Heart right ventricle (tissue), 16 donors: ENCODE data around the gene GARS1. TPM values are rescaled to one million over a fixed set of nuclear protein-coding genes. Genes with fewer than 3 reads are reported as not detected.

Experiments
- ATAC-seq, 8 donors: fragments of 200-7000 bp; cut with Tn5 transposase; one replicate each; pipeline ENCODE4 v1.9.1; 2020; ENCODE audit warnings: mild to moderate bottlenecking in 8 of 8, moderate library complexity in 8 of 8, moderate number of reproducible peaks in 1 of 8
- DNase-seq, 2 donors: peaks; one replicate each; pipeline ENCODE4 v3.0.0-alpha.2; 2020
- H3K27ac ChIP-seq, 10 donors: fragments of 200-600 bp; sonication (generic) in 2 of 10; one replicate each; pipeline versions ENCODE4 v1.5.0 to v1.8.0; 2020 to 2022; ENCODE audit warnings: mild to moderate bottlenecking in 3 of 10
- H3K27me3 ChIP-seq, 7 donors: fragments of 200-600 bp; one replicate each; pipeline ENCODE4 v1.8.0; 2021 to 2022; ENCODE audit warnings: mild to moderate bottlenecking in 2 of 7
- H3K36me3 ChIP-seq, 9 donors: fragments of 200-600 bp; sonication (generic) in 1 of 9; one replicate each; pipeline versions ENCODE4 v1.5.0 to v1.8.0; 2020 to 2022; ENCODE audit warnings: mild to moderate bottlenecking in 2 of 9
- H3K4me1 ChIP-seq, 9 donors: fragments of 200-600 bp; sonication (generic) in 1 of 9; one replicate each; pipeline versions ENCODE4 v1.5.0 to v1.8.0; 2020 to 2022; ENCODE audit warnings: mild to moderate bottlenecking in 4 of 9
- H3K4me3 ChIP-seq, 10 donors: fragments of 200-600 bp; sonication (generic) in 2 of 10; one replicate each; pipeline versions ENCODE4 v1.5.0 to v1.8.0; 2020 to 2022; ENCODE audit warnings: mild to moderate bottlenecking in 7 of 10, moderate library complexity in 2 of 10
- H3K9me3 ChIP-seq, 11 donors: fragments of 200-600 bp in 10 of 11; sonication (generic) in 2 of 11; one replicate each; pipeline versions ENCODE4 v1.5.0 to v1.8.0; 2013 to 2022; ENCODE audit warnings: mild to moderate bottlenecking in 2 of 11, control low read depth in 1 of 11, moderate library complexity in 1 of 11
- CTCF ChIP-seq, 9 donors: fragments of 200-600 bp; sonication (generic) in 2 of 9; IDR thresholded peaks; one replicate each; pipeline versions ENCODE4 v1.5.0 to v1.8.0; 2021 to 2022; ENCODE audit warnings: antibody characterized with exemption in 9 of 9, mild to moderate bottlenecking in 5 of 9, moderate library complexity in 1 of 9
- WGBS, 2 donors: extraction: QIAGEN DNeasy Blood & Tissue Kit; methylation state at CpG; one replicate each; pipeline ENCODE4 v1.1.7; 2013; ENCODE audit warnings: inconsistent platforms in 1 of 2; 5-methylcytosine and 5-hydroxymethylcytosine counted together
- intact Hi-C, 10 donors: fragments of 100-400 bp; cut with DNase I; formaldehyde crosslinking; loops; one replicate each; pipeline versions ENCODE4 v1.11.1 to v1.14.2; 2022
- polyA plus RNA-seq, 2 donors: library from polyadenylated mRNA; stranded (reverse); fragments of 200-250 nt; gene quantifications; one replicate each; pipeline ENCODE4 v1.2.3, GENCODE V29; 2013
- total RNA-seq, 10 donors: library from RNA; stranded (reverse); fragmentation: NEBNext Ultra II Directional in 3 of 10; extraction: Animal tissue kit (Norgen Biotek cat#: 25700) in 3 of 10; gene quantifications; one replicate each; pipeline versions ENCODE4 v1.2.1 to v1.2.4, GENCODE V29; 2021 to 2023
- donor health status: Arrhythmogenic right ventricular cardiomyopathy.
- donor health status: ischemic (EF 13 %, LVEDD 7.1; RV severe dilation, severe dysfunction).
- donor health status: healthy with polysubstance abuse.
- donor health status: DM: no; HTN: yes; CAD: no.
- donor health status: DM: no; HTN: no; CAD: no.
- donor health status: ischemic (EF 25% LVEDD 6.9; RV normal size, moderate dysfunction).
- donor health status: ischemic (EF 25% LVEDD 5.7; RV mildly dilated, moderate dysfunction).
- donor health status: healthy.
- donor health status: DM: yes; HTN: yes; CAD: no.
- donor health status: Ischemic cardiomyopathy.
- donor health status: ischemic (EF 35%, LVEDD 5.7; RV mildly dilated, moderate dysfunction).
- donor health status: nonischemic (EF 11% LVEDD 7.7; RV severe dilation, severe dysfunction).
- donor health status: DM: yes; HTN: yes; CAD: no.
- donor health status: PGD.
- donor health status: ischemic (EF 29% LVEDD 5.4; RV normal size, mild dysfunction).
- donor health status: nonischemic (EF 23%, LVEDD 6.1; RV moderate dilation, normal function).

Gene GARS1
- total and polyA plus RNA-seq, 12 donors: 36.5 to 95.6 (median 41.6) TPM

- no peaks in the 10 kb centered on the region for H3K4me1 ChIP-seq
- 84 to 91% methylated on average over 5 of the region's 5 CpGs for WGBS, 2 donors
- H3K9me3 ChIP-seq: peaks cover 0 to 17% (median 0%) of the 10 kb centered on the region in 11 donors
- no peaks in the 10 kb centered on the region for H3K27me3 ChIP-seq
- intact Hi-C loops: no loop called here
- peaks cover 0 to 89% (median 14%) of the 10 kb centered on the region in 9 donors for H3K36me3 ChIP-seq
- H3K4me3 ChIP-seq: no peak overlapping the region
- DNase-seq: no peak
- ATAC-seq: no peak
- no peak for TF ChIP-seq CTCF (IDR thresholded peaks at IDR 0.05)
- no peak overlapping the region for H3K27ac ChIP-seq
Observed at GRCh38 chr7:30572212-30572841, 22.4 kb upstream of the GARS1 start.

- WGBS, 2 donors: 97 to 98% methylated on average over 2 of the region's 2 CpGs
- H3K27me3 ChIP-seq: no peaks in the 10 kb centered on the region
- TF ChIP-seq CTCF (IDR thresholded peaks at IDR 0.05): no peak
- H3K9me3 ChIP-seq: peaks cover 0 to 9% (median 0%) of the 10 kb centered on the region in 11 donors
- H3K27ac ChIP-seq: no peak overlapping the region
- H3K36me3 ChIP-seq: peaks cover 0 to 90% (median 8%) of the 10 kb centered on the region in 9 donors
- no peak overlapping the region for H3K4me3 ChIP-seq
- no peak for ATAC-seq
- intact Hi-C loops: no loop called here
- no peak for DNase-seq
- no peaks in the 10 kb centered on the region for H3K4me1 ChIP-seq
Observed at GRCh38 chr7:30575910-30576309, 18.8 kb upstream of the GARS1 start.

GRCh38 chr7:30583181-30583580 lies 11.5 kb upstream of the GARS1 start:
- no peak overlapping the region for H3K27ac ChIP-seq
- peaks cover 0 to 83% (median 22%) of the 10 kb centered on the region in 9 donors for H3K36me3 ChIP-seq
- no peak for TF ChIP-seq CTCF (IDR thresholded peaks at IDR 0.05)
- 96 to 99% methylated on average over 2 of the region's 2 CpGs for WGBS, 2 donors
- H3K4me1 ChIP-seq: peaks cover 0 to 8% (median 0%) of the 10 kb centered on the region in 9 donors
- no peak overlapping the region for H3K4me3 ChIP-seq
- intact Hi-C loops: no loop called here
- H3K9me3 ChIP-seq: peaks cover 0 to 6% (median 0%) of the 10 kb centered on the region in 11 donors
- ATAC-seq: no peak
- H3K27me3 ChIP-seq: no peaks in the 10 kb centered on the region
- no peak for DNase-seq

GRCh38 chr7:30584415-30584814 lies 10.3 kb upstream of the GARS1 start:
- peaks cover 0 to 8% (median 0%) of the 10 kb centered on the region in 9 donors for H3K4me1 ChIP-seq
- H3K4me3 ChIP-seq: no peak overlapping the region
- WGBS, 2 donors: 75 to 80% methylated on average over 2 of the region's 2 CpGs
- H3K9me3 ChIP-seq: peaks cover 0 to 9% (median 0%) of the 10 kb centered on the region in 11 donors
- no peak for TF ChIP-seq CTCF (IDR thresholded peaks at IDR 0.05)
- no peak overlapping the region for H3K27ac ChIP-seq
- ATAC-seq (no peak), DNase-seq (no peak)
- peaks cover 0 to 70% (median 22%) of the 10 kb centered on the region in 9 donors for H3K36me3 ChIP-seq
- intact Hi-C loops: no loop called here
- no peaks in the 10 kb centered on the region for H3K27me3 ChIP-seq
